Activated B cell treated with CpG ODN at 0.5 μM for 24 hours (primary cell): ENCODE results near the gene PCTP. TPM values are rescaled to one million over a fixed set of nuclear protein-coding genes. Genes with fewer than 3 reads are reported as not detected.

Experiments used
- ATAC-seq: fragments of 200-7000 bp; cut with Tn5 transposase; one replicate; pipeline ENCODE4 v1.10.0; 2021; ENCODE audit warnings: low read depth, mild to moderate bottlenecking, moderate library complexity
- CTCF ChIA-PET: fragments of 350-600 bp; sonication (Branson Sonifier 250); formaldehyde crosslinking; loops from one replicate; lab custom pipeline; 2021; ENCODE audit warnings: antibody characterized with exemption; lab: Charles Lee
- POLR2A ChIA-PET: fragments of 350-600 bp; sonication (Branson Sonifier 250); formaldehyde crosslinking; loops from one replicate; lab custom pipeline; 2021; ENCODE audit warnings: antibody characterized with exemption; lab: Charles Lee
- DNase-seq: peaks from one replicate; pipeline ENCODE4 v3.0.0; 2022
- H3K27ac Mint-ChIP-seq: one replicate; pipeline ENCODE4 v1.8.0; 2020; ENCODE audit warnings: mixed read lengths
- H3K27me3 Mint-ChIP-seq: one replicate; pipeline ENCODE4 v1.8.0; 2021; ENCODE audit warnings: mixed read lengths
- H3K36me3 Mint-ChIP-seq: one replicate; pipeline ENCODE4 v1.8.0; 2021; ENCODE audit warnings: low read depth, mixed read lengths
- H3K4me1 Mint-ChIP-seq: one replicate; pipeline ENCODE4 v1.8.0; 2021; ENCODE audit warnings: mixed read lengths
- H3K4me3 Mint-ChIP-seq: one replicate; pipeline ENCODE4 v1.8.0; 2020; ENCODE audit warnings: mild to moderate bottlenecking, mixed read lengths
- H3K9me3 Mint-ChIP-seq: one replicate; pipeline ENCODE4 v1.8.0; 2020; ENCODE audit warnings: mixed read lengths
- CTCF ChIP-seq: fragments of 200-600 bp; IDR thresholded peaks from one replicate; pipeline ENCODE4 v1.8.0; 2022; ENCODE audit warnings: antibody characterized with exemption, mild to moderate bottlenecking
- intact Hi-C: fragments of 100-400 bp; cut with micrococcal nuclease; formaldehyde crosslinking; loops from one replicate; pipeline ENCODE4 v1.15.1; 2024
- total RNA-seq: library from RNA; stranded (reverse); gene quantifications from 2 replicates; pipeline ENCODE4 v1.2.3, GENCODE V29; 2022

Gene PCTP
- total RNA-seq, 1 donor from 2014 or later, result 9.0 TPM

DNA sequence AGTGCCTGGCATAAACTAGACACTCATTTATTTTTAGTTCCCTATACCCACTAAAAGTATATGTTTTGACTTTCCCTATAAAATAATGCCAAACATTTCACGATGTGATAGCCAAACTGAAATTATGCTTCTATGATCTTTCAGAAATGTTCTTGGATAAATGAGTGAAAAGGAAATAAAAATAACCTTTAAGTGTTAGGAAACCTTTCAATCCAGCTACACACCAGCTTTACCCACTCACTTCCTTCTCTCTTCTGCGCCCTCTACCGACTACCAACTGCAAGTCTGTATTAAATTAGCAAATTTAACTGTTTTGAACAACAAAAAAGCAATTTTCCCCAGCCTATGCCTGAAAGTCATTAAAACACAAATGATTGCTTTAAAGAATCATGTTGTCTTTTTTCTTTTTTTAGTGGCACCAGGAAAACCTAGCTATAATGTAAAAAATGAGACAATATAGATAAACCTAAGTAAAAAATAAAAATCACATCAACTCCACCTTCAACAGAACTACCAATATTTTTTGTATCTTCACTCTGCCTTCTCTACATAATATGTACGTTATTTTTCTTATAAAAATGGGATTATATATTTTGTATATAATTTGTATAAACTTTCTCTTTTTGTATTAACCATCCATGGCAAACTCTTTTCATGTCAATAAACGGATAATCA, 15.0 kb upstream of the PCTP start:
- Mint-ChIP-seq H3K27ac (no peak overlapping the region), H3K27me3 (peaks cover 14% of the 10 kb centered on the region), H3K36me3 (no peaks in the 10 kb centered on the region), H3K4me3 (no peak overlapping the region), H3K9me3 (no peaks in the 10 kb centered on the region), H3K4me1 (peaks cover 10% of the 10 kb centered on the region)
- intact Hi-C loops, result loop anchor here (1.0 kb wide), 1 partner anchor 210 kb away; no protein-coding TSS in a partner anchor
- DNase-seq (no peak), ATAC-seq (no peak)
- TF ChIP-seq CTCF, result peak; percentile 78
- ChIA-PET POLR2A (interaction anchor here (1.2 kb wide), 1 partner anchor 15 kb away, joined by 3 read pairs; the partner anchor contains the start of gene PCTP), CTCF (interaction anchor here (0.7 to 3.4 kb wide), 6 partner anchors 13 to 209 kb away, joined by 3 to 21 read pairs (median 9); partner anchors contain the start of genes PCTP and TMEM100)

DNA sequence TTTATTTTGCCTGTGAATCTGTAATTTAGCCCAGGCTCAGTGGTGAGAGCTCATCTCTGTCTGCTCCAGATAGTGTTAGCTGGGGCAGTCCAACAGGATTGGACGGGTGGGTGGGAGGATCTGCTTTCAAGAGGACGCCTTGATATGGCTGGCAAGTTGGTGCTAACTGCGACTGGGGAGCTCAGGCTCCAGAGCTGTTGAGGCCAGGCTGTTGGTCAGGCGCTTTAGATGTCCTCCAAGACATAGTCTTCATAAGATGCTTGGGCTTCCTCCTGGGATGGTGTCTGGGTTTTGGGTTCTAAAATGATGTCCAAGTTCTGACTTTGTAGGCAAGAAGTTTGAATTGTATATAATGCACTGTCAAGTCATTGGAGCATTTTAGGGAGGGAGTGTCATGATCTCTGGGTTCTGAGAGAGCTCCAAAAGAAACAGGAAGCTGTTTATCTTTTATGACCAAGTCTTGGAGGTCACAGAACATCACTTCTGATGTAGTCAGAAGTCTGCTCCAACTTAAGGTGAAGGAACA, 12.8 kb upstream of the PCTP start:
- TF ChIP-seq CTCF, result no peak

GRCh38 chr17:55740511-55741355, 10.1 kb upstream of the PCTP start:
- no peak for ATAC-seq
- DNase-seq, result no peak
- ChIA-PET POLR2A (no interaction called here), CTCF (no interaction called here)
- Mint-ChIP-seq H3K4me3 (no peak overlapping the region), H3K36me3 (no peaks in the 10 kb centered on the region), H3K27me3 (peaks cover 6% of the 10 kb centered on the region), H3K4me1 (peaks cover 20% of the 10 kb centered on the region), H3K9me3 (no peaks in the 10 kb centered on the region), H3K27ac (no peak overlapping the region)
- intact Hi-C loops, result no loop called here
- no peak for TF ChIP-seq CTCF

More for the DNA sequence above, 12.8 kb upstream of the PCTP start:
- ATAC-seq (no peak), DNase-seq (no peak)
- Mint-ChIP-seq H3K27ac (no peak overlapping the region), H3K4me1 (peaks cover 19% of the 10 kb centered on the region), H3K9me3 (no peaks in the 10 kb centered on the region), H3K27me3 (peaks cover 8% of the 10 kb centered on the region), H3K4me3 (no peak overlapping the region), H3K36me3 (no peaks in the 10 kb centered on the region)
- CTCF ChIA-PET, result interaction anchor here (1.8 kb wide), 1 partner anchor 19 kb away, joined by 5 read pairs; no protein-coding TSS in a partner anchor
- intact Hi-C loops, result no loop called here
- POLR2A ChIA-PET, result no interaction called here

DNA sequence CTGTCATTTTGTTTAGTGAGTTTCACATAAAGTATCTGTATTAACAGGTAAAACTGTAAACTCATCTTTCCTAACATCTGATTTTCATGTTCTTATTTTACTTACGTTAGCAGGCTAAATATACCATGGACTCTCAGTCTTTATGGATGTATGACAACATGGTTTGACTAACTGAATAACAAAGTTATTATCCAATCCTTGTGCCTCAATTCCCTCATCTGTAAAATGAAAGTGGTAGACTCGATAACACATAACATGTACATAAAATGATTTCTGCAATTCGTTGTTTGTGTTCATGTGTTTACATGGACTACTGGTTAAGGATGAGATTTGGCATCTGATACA, 9.5 kb upstream of the PCTP start:
- H3K27me3 Mint-ChIP-seq, result peaks cover 8% of the 10 kb centered on the region
- no peak for TF ChIP-seq CTCF
- no peaks in the 10 kb centered on the region for H3K9me3 Mint-ChIP-seq
- no peak for ATAC-seq
- no peaks in the 10 kb centered on the region for H3K36me3 Mint-ChIP-seq
- CTCF ChIA-PET, result no interaction called here
- POLR2A ChIA-PET, result no interaction called here
- peaks cover 18% of the 10 kb centered on the region for H3K4me1 Mint-ChIP-seq
- intact Hi-C loops, result no loop called here
- H3K4me3 Mint-ChIP-seq, result no peak overlapping the region
- no peak overlapping the region for H3K27ac Mint-ChIP-seq
- no peak for DNase-seq
